Peyer's patch (tissue), 4 donors: ENCODE results near the gene CDC25B. TPM values are rescaled to one million over a fixed set of nuclear protein-coding genes. Genes with fewer than 3 reads are reported as not detected.

Experiments used
- DNase-seq, 3 donors: peaks; one replicate each; pipeline ENCODE4 v3.0.0-alpha.2; 2017 to 2019
- H3K27ac ChIP-seq, 4 donors: fragments of 200-600 bp; sonication (generic); one replicate each; pipeline ENCODE4 v1.5.1; 2016 to 2019
- H3K27me3 ChIP-seq, 2 donors: fragments of 200-600 bp; sonication (generic); one replicate each; pipeline ENCODE4 v1.5.1; 2019
- H3K36me3 ChIP-seq, 3 donors: fragments of 200-600 bp; sonication (generic); one replicate each; pipeline ENCODE4 v1.5.1; 2016 to 2019
- H3K4me1 ChIP-seq, 4 donors: fragments of 200-600 bp; sonication (generic); one replicate each; pipeline ENCODE4 v1.5.1; 2016 to 2019
- H3K4me3 ChIP-seq, 4 donors: fragments of 200-600 bp; sonication (generic); 1 replicate in 3 of 4; 2 replicates in 1 of 4; pipeline ENCODE4 v1.5.1; 2016 to 2019; ENCODE audit warnings: mild to moderate bottlenecking in 1 of 4
- H3K9me3 ChIP-seq, 4 donors: fragments of 200-600 bp; sonication (generic); one replicate each; pipeline ENCODE4 v1.5.1; 2016 to 2019; ENCODE audit warnings: mild to moderate bottlenecking in 1 of 4
- POLR2A ChIP-seq, 2 donors: fragments of 450-650 bp; IDR thresholded peaks; one replicate each; pipeline ENCODE4 v1.5.1; 2017; ENCODE audit warnings: antibody characterized with exemption in 2 of 2, mild to moderate bottlenecking in 2 of 2, moderate library complexity in 2 of 2
- total RNA-seq, 4 donors: library from RNA; depleted of rRNA; stranded (reverse); fragments of >200 nt; gene quantifications; one replicate each; pipeline ENCODE4 v1.1.0, GENCODE V29; 2016
- TF ChIP-seq, protein P1 (sequence below), 6 experiments: fragments of 450-650 bp in 4 of 6; fragments of 200-600 bp in 2 of 6; sonication (generic) in 1 of 6; IDR thresholded peaks; one replicate each; pipeline ENCODE4 v1.5.1; 2017 to 2019; ENCODE audit warnings: antibody characterized with exemption in 6 of 6, mild to moderate bottlenecking in 3 of 6, moderate library complexity in 1 of 6

Gene CDC25B
- total RNA-seq, 4 donors from 2014 or later = 14.2 to 202 (median 34.1) TPM

DNA sequence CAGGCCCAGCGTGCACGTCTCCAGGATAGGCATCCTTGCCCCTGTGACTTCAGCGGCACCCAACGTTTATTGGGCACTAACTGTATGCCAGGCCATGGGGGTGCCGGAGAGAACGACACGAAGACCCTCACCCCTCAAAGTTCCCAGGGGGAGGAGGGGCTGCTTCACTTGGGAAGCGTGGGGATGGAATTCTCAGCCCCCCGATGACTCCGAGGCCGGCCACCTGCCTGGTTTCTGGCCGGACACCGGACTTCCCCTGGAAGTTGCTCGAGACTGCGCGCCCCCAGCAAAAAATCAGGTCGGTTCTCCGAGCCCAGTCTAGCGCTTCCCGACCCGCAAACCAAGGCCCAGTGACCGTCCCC is 50.2 kb downstream of the CDC25B start:
- DNase-seq = no peak
- H3K36me3 ChIP-seq = no peaks in the 10 kb centered on the region

GRCh38 chr20:3846740-3847428 is 50.8 kb downstream of the CDC25B start, which contains the start of gene MAVS:
Gene MAVS (plus strand): TSS chr20:3846834. CDS start chr20:3854625, 7,791 bp downstream.
- Histone ChIP-seq H3K4me3 (peak within 1 kb of the TSS; percentile 79 to 95 (median 90)), H3K36me3 (no peaks in the 10 kb centered on the region), H3K27me3 (no peaks in the 10 kb centered on the region), H3K27ac (peak within 1 kb of the TSS; percentile 92 to 96 (median 95)), H3K9me3 (no peaks in the 10 kb centered on the region), H3K4me1 (peaks cover 0 to 33% (median 8%) of the 10 kb centered on the region in 4 donors)
- DNase-seq = peak; percentile 87 to 95 (median 94)
- peak; percentile 69 to 80 for TF ChIP-seq POLR2A (IDR thresholded peaks at IDR 0.05)
- TF ChIP-seq, protein P1, sequence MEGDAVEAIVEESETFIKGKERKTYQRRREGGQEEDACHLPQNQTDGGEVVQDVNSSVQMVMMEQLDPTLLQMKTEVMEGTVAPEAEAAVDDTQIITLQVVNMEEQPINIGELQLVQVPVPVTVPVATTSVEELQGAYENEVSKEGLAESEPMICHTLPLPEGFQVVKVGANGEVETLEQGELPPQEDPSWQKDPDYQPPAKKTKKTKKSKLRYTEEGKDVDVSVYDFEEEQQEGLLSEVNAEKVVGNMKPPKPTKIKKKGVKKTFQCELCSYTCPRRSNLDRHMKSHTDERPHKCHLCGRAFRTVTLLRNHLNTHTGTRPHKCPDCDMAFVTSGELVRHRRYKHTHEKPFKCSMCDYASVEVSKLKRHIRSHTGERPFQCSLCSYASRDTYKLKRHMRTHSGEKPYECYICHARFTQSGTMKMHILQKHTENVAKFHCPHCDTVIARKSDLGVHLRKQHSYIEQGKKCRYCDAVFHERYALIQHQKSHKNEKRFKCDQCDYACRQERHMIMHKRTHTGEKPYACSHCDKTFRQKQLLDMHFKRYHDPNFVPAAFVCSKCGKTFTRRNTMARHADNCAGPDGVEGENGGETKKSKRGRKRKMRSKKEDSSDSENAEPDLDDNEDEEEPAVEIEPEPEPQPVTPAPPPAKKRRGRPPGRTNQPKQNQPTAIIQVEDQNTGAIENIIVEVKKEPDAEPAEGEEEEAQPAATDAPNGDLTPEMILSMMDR (IDR thresholded peaks at IDR 0.05) = peak in 1 of 6 experiments; percentile 5

More for the DNA sequence above, 50.2 kb downstream of the CDC25B start:
- TF ChIP-seq, protein P1 (IDR thresholded peaks at IDR 0.05) = no peak
- TF ChIP-seq POLR2A (IDR thresholded peaks at IDR 0.05) = no peak
- H3K27me3 ChIP-seq = no peaks in the 10 kb centered on the region
- peak overlapping the region; percentile 92 to 96 (median 95) for H3K27ac ChIP-seq
- H3K9me3 ChIP-seq = no peaks in the 10 kb centered on the region
- H3K4me3 ChIP-seq = peak overlapping the region; percentile 79 to 95 (median 90)
- H3K4me1 ChIP-seq = peaks cover 0 to 33% (median 8%) of the 10 kb centered on the region in 4 donors

- peak overlapping the region; percentile 79 to 95 (median 90) for H3K4me3 ChIP-seq
- no peaks in the 10 kb centered on the region for H3K9me3 ChIP-seq
- TF ChIP-seq, protein P1 (IDR thresholded peaks at IDR 0.05) = no peak
- TF ChIP-seq POLR2A (IDR thresholded peaks at IDR 0.05) = no peak
- H3K27me3 ChIP-seq = no peaks in the 10 kb centered on the region
- no peak for DNase-seq
- peak overlapping the region; percentile 92 to 96 (median 95) for H3K27ac ChIP-seq
- H3K4me1 ChIP-seq = peaks cover 0 to 30% (median 8%) of the 10 kb centered on the region in 4 donors
- no peaks in the 10 kb centered on the region for H3K36me3 ChIP-seq
Measured at GRCh38 chr20:3847429-3847940, 51.4 kb downstream of the CDC25B start.

GRCh38 chr20:3848565-3848964 is 52.5 kb downstream of the CDC25B start:
- H3K27me3 ChIP-seq = no peaks in the 10 kb centered on the region
- no peaks in the 10 kb centered on the region for H3K36me3 ChIP-seq
- H3K4me3 ChIP-seq = no peak overlapping the region
- TF ChIP-seq POLR2A (IDR thresholded peaks at IDR 0.05) = no peak
- TF ChIP-seq, protein P1 (IDR thresholded peaks at IDR 0.05) = no peak
- no peak for DNase-seq
- H3K4me1 ChIP-seq = peaks cover 0 to 23% (median 8%) of the 10 kb centered on the region in 4 donors
- no peak overlapping the region for H3K27ac ChIP-seq
- no peaks in the 10 kb centered on the region for H3K9me3 ChIP-seq

DNA sequence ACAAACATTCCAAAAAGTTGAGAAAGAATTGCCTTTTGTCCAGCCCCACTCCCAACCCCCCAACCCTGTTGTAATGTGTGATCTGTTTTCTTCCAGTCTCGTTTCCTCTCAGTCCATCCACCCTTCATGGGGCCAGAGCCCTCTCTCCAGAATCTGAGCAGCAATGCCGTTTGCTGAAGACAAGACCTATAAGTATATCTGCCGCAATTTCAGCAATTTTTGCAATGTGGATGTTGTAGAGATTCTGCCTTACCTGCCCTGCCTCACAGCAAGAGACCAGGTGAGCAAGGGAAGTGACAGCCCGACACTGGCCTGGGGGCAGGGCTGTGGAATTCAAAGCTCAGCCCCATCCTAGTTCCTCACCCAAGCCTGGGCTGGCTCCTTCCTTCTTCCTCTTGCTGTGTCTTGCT is 58.4 kb downstream of the CDC25B start:
- peaks cover 0 to 44% (median 0%) of the 10 kb centered on the region in 3 donors for H3K36me3 ChIP-seq
- no peak overlapping the region for H3K4me3 ChIP-seq
- H3K4me1 ChIP-seq = peaks cover 0 to 13% (median 0%) of the 10 kb centered on the region in 4 donors
- H3K27ac ChIP-seq = no peak overlapping the region
- DNase-seq = no peak
- H3K9me3 ChIP-seq = no peaks in the 10 kb centered on the region
- TF ChIP-seq, protein P1 (IDR thresholded peaks at IDR 0.05) = no peak
- TF ChIP-seq POLR2A (IDR thresholded peaks at IDR 0.05) = no peak
- no peaks in the 10 kb centered on the region for H3K27me3 ChIP-seq

Other genes starting within 250 kb of the CDC25B start
- gene GFRA4, start 132.9 kb upstream of the CDC25B start, total RNA-seq = not detected
- 100 to 1,000 TPM in 1 of 4 donors, 10 to 100 TPM in 2, 1 to 10 TPM in 1; 5.6 to 175 (median 23.3) TPM for gene ADAM33, start 114.3 kb upstream of the CDC25B start, total RNA-seq
- gene SIGLEC1, start 83.7 kb upstream of the CDC25B start, total RNA-seq = 10 to 100 TPM in 2 of 4 donors, 1 to 10 TPM in 2; 2.3 to 10.7 (median 7.8) TPM
- 1 to 10 TPM; 1.2 to 4.3 (median 2.3) TPM for gene HSPA12B, start 63.6 kb upstream of the CDC25B start, total RNA-seq
- 10 to 100 TPM in 2 of 4 donors, 1 to 10 TPM in 2; 7.4 to 13.2 (median 10.2) TPM for gene ADISSP, start 28.6 kb upstream of the CDC25B start, total RNA-seq
- not detected for gene SPEF1, start 14.9 kb upstream of the CDC25B start, total RNA-seq
- 10 to 100 TPM; 39.8 to 61.9 (median 47.0) TPM for gene CENPB, start 9.6 kb upstream of the CDC25B start, total RNA-seq
- gene AP5S1, start 24.2 kb downstream of the CDC25B start, total RNA-seq = 10 to 100 TPM; 11.6 to 26.4 (median 22.5) TPM
- 10 to 100 TPM; 39.6 to 94.4 (median 69.7) TPM for gene MAVS, start 50.5 kb downstream of the CDC25B start, total RNA-seq
- 10 to 100 TPM; 17.9 to 53.6 (median 43.2) TPM for gene PANK2, start 93.1 kb downstream of the CDC25B start, total RNA-seq
- 1 to 10 TPM; 4.5 to 6.0 (median 5.7) TPM for gene RNF24, start 219.2 kb downstream of the CDC25B start, total RNA-seq